AG04450 (cell line): ENCODE data around the gene TBC1D30. TPM values are rescaled to one million over a fixed set of nuclear protein-coding genes. Genes with fewer than 3 reads are reported as not detected.

Source experiments
- polyA plus RNA-seq: library from polyadenylated mRNA; depleted of rRNA; stranded (reverse); fragments of >200 nt; gene quantifications from 2 replicates; pipeline ENCODE4 v1.2.3, GENCODE V29; 2011; rRNA removed

The TBC1D30 gene
- polyA plus RNA-seq, 1 experiment: 0.40 TPM

Other genes starting within 250 kb of the TBC1D30 start
- gene RASSF3, start 214.2 kb upstream of the TBC1D30 start, polyA plus RNA-seq: 46.7 and 49.8 TPM in 2 replicates
- 176 and 212 TPM in 2 replicates for gene GNS, start 65.2 kb upstream of the TBC1D30 start, polyA plus RNA-seq